ENCODE data around the gene GRIP1.

GRIP1 gene

GRCh38 chr12:66707002-66707697 is 28.3 kb upstream of the GRIP1 start:
- TF ChIP-seq, protein P1, sequence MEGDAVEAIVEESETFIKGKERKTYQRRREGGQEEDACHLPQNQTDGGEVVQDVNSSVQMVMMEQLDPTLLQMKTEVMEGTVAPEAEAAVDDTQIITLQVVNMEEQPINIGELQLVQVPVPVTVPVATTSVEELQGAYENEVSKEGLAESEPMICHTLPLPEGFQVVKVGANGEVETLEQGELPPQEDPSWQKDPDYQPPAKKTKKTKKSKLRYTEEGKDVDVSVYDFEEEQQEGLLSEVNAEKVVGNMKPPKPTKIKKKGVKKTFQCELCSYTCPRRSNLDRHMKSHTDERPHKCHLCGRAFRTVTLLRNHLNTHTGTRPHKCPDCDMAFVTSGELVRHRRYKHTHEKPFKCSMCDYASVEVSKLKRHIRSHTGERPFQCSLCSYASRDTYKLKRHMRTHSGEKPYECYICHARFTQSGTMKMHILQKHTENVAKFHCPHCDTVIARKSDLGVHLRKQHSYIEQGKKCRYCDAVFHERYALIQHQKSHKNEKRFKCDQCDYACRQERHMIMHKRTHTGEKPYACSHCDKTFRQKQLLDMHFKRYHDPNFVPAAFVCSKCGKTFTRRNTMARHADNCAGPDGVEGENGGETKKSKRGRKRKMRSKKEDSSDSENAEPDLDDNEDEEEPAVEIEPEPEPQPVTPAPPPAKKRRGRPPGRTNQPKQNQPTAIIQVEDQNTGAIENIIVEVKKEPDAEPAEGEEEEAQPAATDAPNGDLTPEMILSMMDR (conservative IDR thresholded peaks at IDR 0.05; ENCODE audit: low read depth, low read length): no peak
- no peak overlapping the region for H3K4me3 ChIP-seq (ENCODE audit: low read depth, low read length)
- no peak for DNase-seq (ENCODE audit: low read depth)

DNA sequence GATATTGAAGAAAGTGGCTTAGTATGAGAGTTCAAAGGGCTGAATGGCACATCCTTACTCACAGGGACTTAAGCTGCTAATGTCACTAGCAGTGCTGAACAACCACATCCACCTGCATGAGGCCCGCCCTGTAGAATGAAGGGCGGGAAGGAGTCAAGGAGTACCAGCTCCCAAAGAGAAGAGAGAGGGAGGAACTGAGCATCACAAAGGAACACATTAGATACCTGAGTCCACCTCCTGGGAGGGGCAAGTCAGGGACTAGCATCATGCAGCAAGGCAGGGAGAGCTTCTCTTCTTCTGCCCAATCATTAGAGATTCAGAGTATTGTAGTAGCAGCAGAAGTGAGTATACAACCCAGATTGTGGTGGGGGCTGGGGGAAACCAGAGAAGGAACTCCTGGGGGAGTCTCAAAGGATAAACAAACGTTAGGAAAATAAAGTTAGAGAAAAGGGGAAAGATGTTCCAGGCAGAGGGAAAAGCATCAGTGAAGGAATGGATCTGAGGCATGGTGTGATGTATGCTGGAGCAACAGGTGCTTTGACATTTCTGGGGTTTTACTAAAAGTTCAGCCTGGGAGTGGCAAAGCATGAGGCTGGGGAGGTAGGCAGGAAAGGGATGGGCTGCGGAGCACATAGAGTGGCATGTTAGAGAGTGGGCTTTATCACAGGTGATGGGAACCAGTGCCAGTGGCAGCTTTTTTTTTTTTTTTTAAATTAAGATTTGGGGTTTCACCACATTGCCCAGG is 21.0 kb upstream of the GRIP1 start:
- no peak for DNase-seq (ENCODE audit: low read depth)
- TF ChIP-seq, protein P1 (conservative IDR thresholded peaks at IDR 0.05; ENCODE audit: low read depth, low read length): no peak
- no peak overlapping the region for H3K4me3 ChIP-seq (ENCODE audit: low read depth, low read length)

- TF ChIP-seq, protein P1 (conservative IDR thresholded peaks at IDR 0.05; ENCODE audit: low read depth, low read length): peak; percentile 17
These were observed 19.7 kb upstream of the GRIP1 start for GRCh38 chr12:66698558-66698957.

DNA sequence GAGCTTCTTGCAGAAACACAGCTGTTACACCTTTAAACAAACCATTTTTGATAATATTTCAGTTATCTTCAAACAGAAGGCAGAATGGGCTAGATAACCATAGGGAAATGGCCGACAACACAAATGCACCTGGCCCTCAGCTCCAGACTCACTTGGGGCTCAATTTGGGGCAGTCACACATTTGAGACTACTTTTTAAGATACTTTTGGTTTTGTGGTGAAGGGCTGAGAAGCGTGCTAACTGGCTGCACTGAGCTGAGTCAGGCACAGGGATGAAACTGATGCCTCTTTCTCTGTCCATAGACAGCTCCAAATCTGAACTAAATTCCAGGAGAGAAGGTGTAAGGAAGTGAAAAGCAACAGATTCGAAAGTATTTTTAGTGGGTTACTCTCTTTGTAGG is 18.5 kb upstream of the GRIP1 start:
- H3K4me3 ChIP-seq (ENCODE audit: low read depth, low read length): no peak overlapping the region
- TF ChIP-seq, protein P1 (conservative IDR thresholded peaks at IDR 0.05; ENCODE audit: low read depth, low read length): no peak
- no peak for DNase-seq (ENCODE audit: low read depth)

More at GRCh38 chr12:66698558-66698957, 19.7 kb upstream of the GRIP1 start:
- no peak for DNase-seq (ENCODE audit: low read depth)
- no peak overlapping the region for H3K4me3 ChIP-seq (ENCODE audit: low read depth, low read length)

DNA sequence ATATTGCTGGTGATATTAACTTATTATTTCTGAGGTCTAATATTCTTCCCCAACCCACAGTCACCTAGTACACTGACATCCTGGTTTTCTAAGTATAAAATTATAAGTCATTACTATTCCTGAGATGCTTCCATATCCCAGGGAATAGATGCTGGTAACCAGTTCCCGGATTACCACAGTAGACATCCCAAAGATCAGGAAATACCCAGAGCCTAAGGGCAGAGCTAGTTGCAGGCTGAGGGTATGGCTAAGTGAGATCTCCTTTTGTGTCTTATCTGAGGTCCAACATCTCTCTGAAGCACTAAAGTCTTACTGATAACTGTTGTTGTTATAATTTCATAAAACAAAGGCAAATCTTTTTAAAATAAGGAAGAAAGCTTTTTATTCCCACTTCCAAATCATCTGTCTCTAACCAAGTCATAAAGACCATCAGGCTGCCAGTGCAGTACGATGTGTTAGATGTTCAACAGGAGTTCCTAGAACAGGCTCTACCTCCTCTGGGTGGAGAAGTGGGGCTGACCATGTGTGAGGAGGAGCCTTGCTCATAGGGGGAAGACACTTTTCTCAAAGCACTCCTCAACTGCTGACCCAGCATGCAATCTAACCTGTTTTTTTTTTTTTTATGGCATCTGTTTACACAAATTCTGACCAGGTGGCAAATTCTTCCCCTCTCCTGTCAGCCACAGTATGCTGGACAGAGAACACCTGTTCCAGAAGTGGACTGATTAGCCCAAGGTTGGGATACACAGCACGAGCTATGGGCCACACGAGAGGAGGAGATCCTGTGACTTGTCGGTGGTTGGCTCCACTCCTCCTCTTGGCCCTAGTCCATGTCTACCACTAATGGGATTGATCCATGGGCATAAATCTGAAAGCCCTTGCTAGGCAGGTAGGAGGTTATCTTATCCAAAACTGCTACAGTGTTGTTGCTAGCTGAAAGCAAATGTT is 16.1 kb upstream of the GRIP1 start:
- H3K4me3 ChIP-seq (ENCODE audit: low read depth, low read length): no peak overlapping the region
- TF ChIP-seq, protein P1 (conservative IDR thresholded peaks at IDR 0.05; ENCODE audit: low read depth, low read length): no peak
- no peak for DNase-seq (ENCODE audit: low read depth)

DNA sequence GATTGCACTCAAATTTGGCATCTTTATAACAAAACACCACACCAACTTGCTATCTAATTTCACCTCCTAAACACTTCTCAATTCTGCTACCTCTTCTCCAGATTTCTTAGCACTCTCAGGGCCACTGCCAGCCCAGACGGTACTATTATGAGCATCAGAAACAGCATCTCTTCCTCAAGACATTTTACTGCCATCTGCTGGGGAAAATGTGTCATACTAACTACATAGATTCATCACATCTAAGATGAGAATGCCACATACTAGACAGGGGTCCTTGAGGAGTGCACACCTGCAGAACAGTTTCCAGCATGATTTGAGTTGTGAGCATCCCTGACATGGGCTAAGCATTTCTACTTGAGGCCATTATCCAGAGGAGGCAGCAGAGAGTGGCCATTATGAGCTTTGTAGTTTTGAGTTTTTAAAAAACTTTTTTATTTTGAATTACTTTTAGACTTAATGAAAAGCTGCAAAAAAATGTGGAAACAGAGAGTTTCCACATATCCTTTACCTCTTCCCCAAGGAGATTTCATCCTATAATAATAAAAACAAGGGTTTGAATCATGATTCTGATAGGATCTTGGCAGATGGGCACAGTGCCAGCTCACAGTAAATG is 15.1 kb upstream of the GRIP1 start:
- TF ChIP-seq, protein P1 (conservative IDR thresholded peaks at IDR 0.05; ENCODE audit: low read depth, low read length): peak; percentile 73
- H3K4me3 ChIP-seq (ENCODE audit: low read depth, low read length): no peak overlapping the region
- DNase-seq (ENCODE audit: low read depth): peak; percentile 89
